ENCODE results near the gene UIMC1. TPM values are rescaled to one million over a fixed set of nuclear protein-coding genes. Genes with fewer than 3 reads are reported as not detected.
"Not testable (repeated sequence)": the region's sequence is repeated elsewhere in the genome, so short reads cannot be mapped to it uniquely, and the experiment has no call there.

UIMC1 gene
- total RNA-seq, 1 experiment from 2014 or later, result 20.7 TPM

- peaks cover 2% of the 10 kb centered on the region; the same call in 1 of the 2 replicates for H3K36me3 ChIP-seq (ENCODE audit: low read depth, low read length)
- H3K9me3 ChIP-seq (ENCODE audit: low read length), result no peaks in the 10 kb centered on the region
- peaks cover 69% of the 10 kb centered on the region for H3K79me2 ChIP-seq (ENCODE audit: low read length)
- no peaks in the 10 kb centered on the region for H3F3A ChIP-seq (ENCODE audit: low read length, unreplicated experiment)
- no peak overlapping the region for H3K4me2 ChIP-seq (ENCODE audit: low read length)
- no peak for ATAC-seq
- H3K4me1 ChIP-seq (ENCODE audit: insufficient read depth, low read length), result no peaks in the 10 kb centered on the region
- no peak overlapping the region for H3K4me3 ChIP-seq (ENCODE audit: low read length)
- CTCF ChIA-PET, result no interaction called here
- TF ChIP-seq EZH2phosphoT487 (IDR thresholded peaks at IDR 0.05; ENCODE audit: borderline replicate concordance, low read length) (no peak), EZH2 (IDR thresholded peaks at IDR 0.05; ENCODE audit: low read length, unreplicated experiment) (no peak)
- TF ChIP-seq, protein P1, sequence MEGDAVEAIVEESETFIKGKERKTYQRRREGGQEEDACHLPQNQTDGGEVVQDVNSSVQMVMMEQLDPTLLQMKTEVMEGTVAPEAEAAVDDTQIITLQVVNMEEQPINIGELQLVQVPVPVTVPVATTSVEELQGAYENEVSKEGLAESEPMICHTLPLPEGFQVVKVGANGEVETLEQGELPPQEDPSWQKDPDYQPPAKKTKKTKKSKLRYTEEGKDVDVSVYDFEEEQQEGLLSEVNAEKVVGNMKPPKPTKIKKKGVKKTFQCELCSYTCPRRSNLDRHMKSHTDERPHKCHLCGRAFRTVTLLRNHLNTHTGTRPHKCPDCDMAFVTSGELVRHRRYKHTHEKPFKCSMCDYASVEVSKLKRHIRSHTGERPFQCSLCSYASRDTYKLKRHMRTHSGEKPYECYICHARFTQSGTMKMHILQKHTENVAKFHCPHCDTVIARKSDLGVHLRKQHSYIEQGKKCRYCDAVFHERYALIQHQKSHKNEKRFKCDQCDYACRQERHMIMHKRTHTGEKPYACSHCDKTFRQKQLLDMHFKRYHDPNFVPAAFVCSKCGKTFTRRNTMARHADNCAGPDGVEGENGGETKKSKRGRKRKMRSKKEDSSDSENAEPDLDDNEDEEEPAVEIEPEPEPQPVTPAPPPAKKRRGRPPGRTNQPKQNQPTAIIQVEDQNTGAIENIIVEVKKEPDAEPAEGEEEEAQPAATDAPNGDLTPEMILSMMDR (conservative IDR thresholded peaks at IDR 0.05; ENCODE audit: low read depth, low read length), result no peak
- POLR2A ChIA-PET (ENCODE audit: unreplicated experiment), result no interaction called here
- H2AFZ ChIP-seq (ENCODE audit: low read length), result no peak overlapping the region
- intact Hi-C loops (cut with micrococcal nuclease), result no loop called here
- BruUV-seq (replicated peaks), result no TSS peak
- no peaks in the 10 kb centered on the region for H3K27me3 ChIP-seq (ENCODE audit: low read length)
- H4K20me1 ChIP-seq (ENCODE audit: low read length), result 0 out of 2 replicates have a peak, but pooled peaks cover 8% of the 10 kb centered on the region
- DNase-seq, result no peak
- H3K27ac ChIP-seq (ENCODE audit: low read length), result no peak overlapping the region
- no peaks in the 10 kb centered on the region for H3K9me2 ChIP-seq (replicated peaks; ENCODE audit: low read length)
- H3K9ac ChIP-seq (ENCODE audit: low read length), result no peak overlapping the region
Observed at GRCh38 chr5:176986280-176986679, 20.3 kb downstream of the UIMC1 start.

GRCh38 chr5:176985516-176985915, 21.1 kb downstream of the UIMC1 start:
- H3K4me1 ChIP-seq (ENCODE audit: insufficient read depth, low read length), result no peaks in the 10 kb centered on the region
- H3K4me3 ChIP-seq (ENCODE audit: low read length), result no peak overlapping the region
- H3K9me3 ChIP-seq (ENCODE audit: low read length), result no peaks in the 10 kb centered on the region
- no peak overlapping the region for H2AFZ ChIP-seq (ENCODE audit: low read length)
- H3F3A ChIP-seq (ENCODE audit: low read length, unreplicated experiment), result no peaks in the 10 kb centered on the region
- no peak overlapping the region for H3K27ac ChIP-seq (ENCODE audit: low read length)
- no peak for DNase-seq
- ChIA-PET CTCF (no interaction called here), POLR2A (ENCODE audit: unreplicated experiment) (no interaction called here)
- H3K79me2 ChIP-seq (ENCODE audit: low read length), result peaks cover 65% of the 10 kb centered on the region
- TF ChIP-seq, protein P1 (conservative IDR thresholded peaks at IDR 0.05; ENCODE audit: low read depth, low read length), result no peak
- TF ChIP-seq EZH2 (IDR thresholded peaks at IDR 0.05; ENCODE audit: low read length, unreplicated experiment), result no peak
- TF ChIP-seq EZH2phosphoT487 (IDR thresholded peaks at IDR 0.05; ENCODE audit: borderline replicate concordance, low read length), result no peak
- H3K9me2 ChIP-seq (replicated peaks; ENCODE audit: low read length), result no peaks in the 10 kb centered on the region
- 0 out of 2 replicates have a peak, but pooled peaks cover 8% of the 10 kb centered on the region for H4K20me1 ChIP-seq (ENCODE audit: low read length)
- H3K36me3 ChIP-seq (ENCODE audit: low read depth, low read length), result peaks cover 4% of the 10 kb centered on the region; the same call in 1 of the 2 replicates
- no TSS peak for BruUV-seq (replicated peaks)
- no peaks in the 10 kb centered on the region for H3K27me3 ChIP-seq (ENCODE audit: low read length)
- ATAC-seq, result no peak
- intact Hi-C loops (cut with micrococcal nuclease), result no loop called here
- H3K9ac ChIP-seq (ENCODE audit: low read length), result no peak overlapping the region
- H3K4me2 ChIP-seq (ENCODE audit: low read length), result no peak overlapping the region

GRCh38 chr5:176984176-176984575, 22.4 kb downstream of the UIMC1 start:
- H3K27me3 ChIP-seq (ENCODE audit: low read length); H3F3A ChIP-seq (ENCODE audit: low read length, unreplicated experiment); H3K9me3 ChIP-seq (ENCODE audit: low read length); DNase-seq; BruUV-seq (replicated peaks); intact Hi-C loops (cut with micrococcal nuclease); H3K9me2 ChIP-seq (replicated peaks; ENCODE audit: low read length); H3K4me3 ChIP-seq (ENCODE audit: low read length); H3K27ac ChIP-seq (ENCODE audit: low read length); CTCF ChIA-PET; H2AFZ ChIP-seq (ENCODE audit: low read length); H3K4me2 ChIP-seq (ENCODE audit: low read length); POLR2A ChIA-PET (ENCODE audit: unreplicated experiment); H3K9ac ChIP-seq (ENCODE audit: low read length); ATAC-seq; H3K4me1 ChIP-seq (ENCODE audit: insufficient read depth, low read length): not testable (repeated sequence)
- Histone ChIP-seq H3K79me2 (ENCODE audit: low read length) (peaks cover 52% of the 10 kb centered on the region), H4K20me1 (ENCODE audit: low read length) (0 out of 2 replicates have a peak, but pooled peaks cover 12% of the 10 kb centered on the region), H3K36me3 (ENCODE audit: low read depth, low read length) (peaks cover 11% of the 10 kb centered on the region)

DNA sequence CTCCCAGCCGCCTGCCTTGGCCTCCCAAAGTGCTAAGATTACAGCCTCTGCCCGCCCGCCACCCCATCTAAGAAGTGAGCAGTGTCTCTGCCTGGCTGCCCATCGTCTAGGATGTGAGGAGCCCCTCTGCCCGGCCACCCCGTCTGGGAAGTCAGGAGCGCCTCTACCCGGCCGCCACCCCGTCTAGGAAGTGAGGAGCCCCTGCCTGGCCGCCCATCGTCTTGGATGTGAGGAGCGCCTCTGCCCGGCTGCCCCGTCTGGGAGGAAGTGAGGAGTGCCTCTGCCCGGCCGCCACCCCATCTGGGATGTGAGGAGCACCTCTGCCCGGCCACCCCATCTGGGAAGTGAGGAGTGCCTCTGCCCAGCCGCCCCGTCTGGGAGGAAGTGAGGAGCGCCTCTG, 23.0 kb downstream of the UIMC1 start:
- not testable (repeated sequence) for BruUV-seq (replicated peaks)

DNA sequence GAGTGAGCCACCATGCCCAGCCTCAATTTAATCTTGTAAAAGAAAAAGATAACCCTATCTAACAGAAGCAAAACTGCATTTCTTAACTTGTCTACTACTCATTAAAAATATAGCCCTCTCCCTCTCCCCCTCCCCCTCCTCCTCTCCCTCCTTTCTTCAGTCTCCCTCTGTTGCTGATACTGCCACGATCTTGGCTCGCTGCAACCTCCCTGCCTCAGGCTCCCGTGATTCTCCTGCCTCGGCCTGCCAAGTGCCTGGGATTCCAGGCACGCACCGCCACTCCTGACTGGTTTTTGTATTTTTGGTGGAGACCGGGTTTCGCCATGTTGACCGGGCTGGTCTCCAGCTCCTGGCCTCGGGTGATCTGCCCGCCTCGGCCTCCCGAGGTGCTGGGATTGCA, 23.5 kb downstream of the UIMC1 start:
- H3K4me2 ChIP-seq (ENCODE audit: low read length); H3K9ac ChIP-seq (ENCODE audit: low read length); POLR2A ChIA-PET (ENCODE audit: unreplicated experiment); DNase-seq; H3K9me2 ChIP-seq (replicated peaks; ENCODE audit: low read length); H3K4me1 ChIP-seq (ENCODE audit: insufficient read depth, low read length); intact Hi-C loops (cut with micrococcal nuclease); BruUV-seq (replicated peaks); H2AFZ ChIP-seq (ENCODE audit: low read length); H3K27me3 ChIP-seq (ENCODE audit: low read length); H3K4me3 ChIP-seq (ENCODE audit: low read length); H3K27ac ChIP-seq (ENCODE audit: low read length); H4K20me1 ChIP-seq (ENCODE audit: low read length); ATAC-seq; CTCF ChIA-PET; H3K9me3 ChIP-seq (ENCODE audit: low read length); H3F3A ChIP-seq (ENCODE audit: low read length, unreplicated experiment): not testable (repeated sequence)
- peaks cover 11% of the 10 kb centered on the region for H3K36me3 ChIP-seq (ENCODE audit: low read depth, low read length)
- H3K79me2 ChIP-seq (ENCODE audit: low read length), result peaks cover 41% of the 10 kb centered on the region

More for the DNA sequence above, 23.0 kb downstream of the UIMC1 start:
- H3K27ac ChIP-seq (ENCODE audit: low read length); intact Hi-C loops (cut with micrococcal nuclease); POLR2A ChIA-PET (ENCODE audit: unreplicated experiment); H3K9me2 ChIP-seq (replicated peaks; ENCODE audit: low read length); H2AFZ ChIP-seq (ENCODE audit: low read length); H3K27me3 ChIP-seq (ENCODE audit: low read length); H3F3A ChIP-seq (ENCODE audit: low read length, unreplicated experiment); H3K4me3 ChIP-seq (ENCODE audit: low read length); H3K4me2 ChIP-seq (ENCODE audit: low read length); CTCF ChIA-PET; H3K9ac ChIP-seq (ENCODE audit: low read length); DNase-seq; ATAC-seq; H3K9me3 ChIP-seq (ENCODE audit: low read length); H3K4me1 ChIP-seq (ENCODE audit: insufficient read depth, low read length): not testable (repeated sequence)
- H4K20me1 ChIP-seq (ENCODE audit: low read length), result 0 out of 2 replicates have a peak, but pooled peaks cover 12% of the 10 kb centered on the region
- peaks cover 46% of the 10 kb centered on the region for H3K79me2 ChIP-seq (ENCODE audit: low read length)
- peaks cover 11% of the 10 kb centered on the region for H3K36me3 ChIP-seq (ENCODE audit: low read depth, low read length)

Data from PC-3 (cell line).